Fibroblast of lung (primary cell): ENCODE data around the gene MCM6.

Experiments
- CTCF ChIP-seq, 2 donors: IDR thresholded peaks in 1 of 2; conservative IDR thresholded peaks in 1 of 2; 1 replicate in 1 of 2; 2 replicates in 1 of 2; pipeline ENCODE4 v1.5.1; 2011 to 2012; ENCODE audit warnings: low read length in 2 of 2, control low read depth in 1 of 2, inconsistent platforms in 1 of 2, low read depth in 1 of 2, mild to moderate bottlenecking in 1 of 2
- EZH2 ChIP-seq: IDR thresholded peaks from 2 replicates; pipeline ENCODE4 v1.5.1; 2012; ENCODE audit warnings: low read length, control low read depth, mild to moderate bottlenecking; ENCODE audit errors: missing control alignments

- TF ChIP-seq CTCF (conservative IDR thresholded peaks at IDR 0.05 in 1 of 2, IDR thresholded peaks at IDR 0.05 in 1 of 2; ENCODE audit: low read depth in 1 of 2, low read length in 2 of 2) (peak; percentile 30 to 36), EZH2 (no peak)
These were observed 57.2 kb downstream of the MCM6 start for GRCh38 chr2:135818937-135819610.
